Neural progenitor cell (in vitro differentiated cells): Measurements from ENCODE around the gene IGSF3. TPM values are rescaled to one million over a fixed set of nuclear protein-coding genes. Genes with fewer than 3 reads are reported as not detected.

ENCODE experiments used
- DNase-seq: peaks from one replicate; pipeline ENCODE4 v3.0.0-alpha.2; 2016; ENCODE audit warnings: low spot score
- H2AFZ ChIP-seq: fragments of 200-600 bp; sonication (generic); replicated peaks from 2 replicates; pipeline ENCODE4 v1.6.1; 2016; ENCODE audit warnings: antibody characterized with exemption
- H3F3A ChIP-seq: fragments of 200-600 bp; sonication (generic); 2 replicates; pipeline ENCODE4 v1.6.1; 2016; ENCODE audit warnings: antibody characterized with exemption, low read depth
- H3K27ac ChIP-seq: fragments of 200-600 bp; sonication (generic); 2 replicates; pipeline ENCODE4 v1.5.1; 2016; ENCODE audit warnings: mild to moderate bottlenecking
- H3K27me3 ChIP-seq: fragments of 200-600 bp; sonication (generic); 2 replicates; pipeline ENCODE4 v1.6.1; 2016; ENCODE audit warnings: mild to moderate bottlenecking, moderate library complexity
- H3K36me3 ChIP-seq: fragments of 200-600 bp; sonication (generic); 2 replicates; pipeline ENCODE4 v1.5.1; 2016
- H3K4me1 ChIP-seq: fragments of 200-600 bp; sonication (generic); 2 replicates; pipeline ENCODE4 v1.6.1; 2016; ENCODE audit warnings: mixed run types
- H3K4me2 ChIP-seq: fragments of 200-600 bp; sonication (generic); 2 replicates; pipeline ENCODE4 v1.6.1; 2016
- H3K4me3 ChIP-seq: fragments of 200-600 bp; sonication (generic); 2 replicates; pipeline ENCODE4 v1.5.1; 2016
- H3K79me2 ChIP-seq: fragments of 200-600 bp; sonication (generic); 2 replicates; pipeline ENCODE4 v1.6.1; 2016; ENCODE audit warnings: low read depth
- H3K9ac ChIP-seq: fragments of 200-600 bp; sonication (generic); 2 replicates; pipeline ENCODE4 v1.6.1; 2016
- H3K9me3 ChIP-seq: fragments of 200-600 bp; sonication (generic); 2 replicates; pipeline ENCODE4 v1.5.1; 2016; ENCODE audit warnings: low read depth
- H4K20me1 ChIP-seq: fragments of 200-600 bp; sonication (generic); 2 replicates; pipeline ENCODE4 v1.6.1; 2016; ENCODE audit warnings: low read depth
- H3K27ac Mint-ChIP-seq: 3 replicates; pipeline ENCODE4 v1.8.0; 2021; ENCODE audit warnings: mixed read lengths
- H3K27me3 Mint-ChIP-seq: 2 replicates; pipeline ENCODE4 v1.8.0; 2022; ENCODE audit warnings: low read depth, mild to moderate bottlenecking, inconsistent platforms, moderate library complexity, mixed read lengths; ENCODE audit not compliant: insufficient read depth
- H3K36me3 Mint-ChIP-seq: 3 replicates; pipeline ENCODE4 v1.8.0; 2021; ENCODE audit warnings: mixed read lengths
- H3K4me1 Mint-ChIP-seq: 3 replicates; pipeline ENCODE4 v1.8.0; 2021; ENCODE audit warnings: mixed read lengths
- H3K4me3 Mint-ChIP-seq: 3 replicates; pipeline ENCODE4 v1.8.0; 2021; ENCODE audit warnings: mild to moderate bottlenecking, moderate library complexity, mixed read lengths
- H3K9me3 Mint-ChIP-seq: 3 replicates; pipeline ENCODE4 v1.8.0; 2020; ENCODE audit warnings: mixed read lengths
- CTCF ChIP-seq: fragments of 200-600 bp; sonication (generic); IDR thresholded peaks from 2 replicates; pipeline ENCODE4 v1.5.1; 2017; ENCODE audit warnings: antibody characterized with exemption, mild to moderate bottlenecking
- EZH2 ChIP-seq: fragments of 200-600 bp; sonication (generic); IDR thresholded peaks from 2 replicates; pipeline ENCODE4 v1.6.1; 2017; ENCODE audit warnings: antibody characterized with exemption, mild to moderate bottlenecking, moderate library complexity
- EZH2phosphoT487 ChIP-seq: fragments of 200-600 bp; sonication (generic); IDR thresholded peaks from 2 replicates; pipeline ENCODE4 v1.6.1; 2017; ENCODE audit warnings: antibody characterized with exemption
- total RNA-seq: library from RNA; depleted of rRNA; stranded (reverse); fragments of >200 nt; gene quantifications from 2 replicates; pipeline ENCODE4 v1.2.3, GENCODE V29; 2015; ENCODE audit warnings: low replicate concordance

The IGSF3 gene
- total RNA-seq, 1 donor from 2014 or later, result 24.0 TPM

GRCh38 chr1:116553386-116554115 is 114.0 kb downstream of the IGSF3 start:
- H3K9me3 Mint-ChIP-seq, result no peaks in the 10 kb centered on the region
- H3K27ac Mint-ChIP-seq, result no peak overlapping the region
- H3K27me3 Mint-ChIP-seq, result peaks cover 2% of the 10 kb centered on the region
- H3K4me3 Mint-ChIP-seq, result no peak overlapping the region
- Histone ChIP-seq H3K79me2 (no peaks in the 10 kb centered on the region), H3K36me3 (no peaks in the 10 kb centered on the region), H4K20me1 (no peaks in the 10 kb centered on the region), H3K4me1 (no peaks in the 10 kb centered on the region), H3K9ac (no peak overlapping the region), H3K4me3 (no peak overlapping the region), H2AFZ (no peak overlapping the region), H3K9me3 (no peaks in the 10 kb centered on the region), H3K4me2 (no peak overlapping the region), H3K27me3 (no peaks in the 10 kb centered on the region), H3F3A (no peaks in the 10 kb centered on the region), H3K27ac (no peak overlapping the region)
- peaks cover 1% of the 10 kb centered on the region for H3K36me3 Mint-ChIP-seq
- no peak for DNase-seq
- no peak for TF ChIP-seq CTCF
- peaks cover 3% of the 10 kb centered on the region for H3K4me1 Mint-ChIP-seq

GRCh38 chr1:116546354-116546977 is 121.1 kb downstream of the IGSF3 start:
- no peaks in the 10 kb centered on the region for H3K9me3 Mint-ChIP-seq
- Histone ChIP-seq H3K27ac (no peak overlapping the region), H3K27me3 (no peaks in the 10 kb centered on the region), H3K9me3 (no peaks in the 10 kb centered on the region), H3K4me1 (no peaks in the 10 kb centered on the region), H3K4me2 (no peak overlapping the region), H3F3A (no peaks in the 10 kb centered on the region), H3K9ac (no peak overlapping the region), H2AFZ (no peak overlapping the region), H3K79me2 (no peaks in the 10 kb centered on the region), H3K4me3 (no peak overlapping the region), H3K36me3 (no peaks in the 10 kb centered on the region), H4K20me1 (no peaks in the 10 kb centered on the region)
- TF ChIP-seq EZH2phosphoT487 (no peak), CTCF (no peak), EZH2 (no peak)
- peaks cover 8% of the 10 kb centered on the region for H3K36me3 Mint-ChIP-seq
- peaks cover 2% of the 10 kb centered on the region for H3K27me3 Mint-ChIP-seq
- H3K4me3 Mint-ChIP-seq, result no peak overlapping the region
- DNase-seq, result no peak
- H3K4me1 Mint-ChIP-seq, result no peaks in the 10 kb centered on the region
- no peak overlapping the region for H3K27ac Mint-ChIP-seq

- H3K4me2 ChIP-seq, result no peak overlapping the region
- TF ChIP-seq CTCF (no peak), EZH2 (no peak), EZH2phosphoT487 (no peak)
- Mint-ChIP-seq H3K4me1 (no peaks in the 10 kb centered on the region), H3K27ac (no peak overlapping the region), H3K27me3 (peaks cover 2% of the 10 kb centered on the region), H3K36me3 (peaks cover 9% of the 10 kb centered on the region), H3K4me3 (no peak overlapping the region), H3K9me3 (no peaks in the 10 kb centered on the region)
- no peak for DNase-seq
- no peak overlapping the region for H2AFZ ChIP-seq
- H3K27me3 ChIP-seq, result no peaks in the 10 kb centered on the region
- H4K20me1 ChIP-seq, result no peaks in the 10 kb centered on the region
- H3K27ac ChIP-seq, result no peak overlapping the region
- no peak overlapping the region for H3K9ac ChIP-seq
- no peaks in the 10 kb centered on the region for H3K9me3 ChIP-seq
- no peak overlapping the region for H3K4me3 ChIP-seq
- H3K4me1 ChIP-seq, result no peaks in the 10 kb centered on the region
- H3F3A ChIP-seq, result no peaks in the 10 kb centered on the region
- H3K79me2 ChIP-seq, result no peaks in the 10 kb centered on the region
- no peaks in the 10 kb centered on the region for H3K36me3 ChIP-seq
Measured at GRCh38 chr1:116545359-116545705, 122.2 kb downstream of the IGSF3 start.
